Activated T-cell treated with anti-CD3 and anti-CD28 coated beads, Interleukin-2, amount 50 U/mL, for 72 hours (primary cell): ENCODE data around the gene PCGF6. TPM values are rescaled to one million over a fixed set of nuclear protein-coding genes. Genes with fewer than 3 reads are reported as not detected.
"Not testable (repeated sequence)": the region's sequence is repeated elsewhere in the genome, so short reads cannot be mapped to it uniquely, and the experiment has no call there.

ENCODE experiments used
- ATAC-seq, 2 donors: fragments of 150-1000 bp; cut with Tn5 transposase; replicated peaks in 1 of 2; 2 replicates each; pipeline ENCODE4 v1.10.0; 2021; ENCODE audit warnings: moderate library complexity in 2 of 2, mild to moderate bottlenecking in 1 of 2
- DNase-seq, 2 donors: peaks; one replicate each; pipeline ENCODE4 v3.0.0; 2021 to 2022; ENCODE audit warnings: mixed read lengths in 1 of 2
- H3K27ac Mint-ChIP-seq: one replicate; pipeline ENCODE4 v1.8.0; 2022; ENCODE audit warnings: mild to moderate bottlenecking, moderate library complexity, mixed read lengths
- H3K27me3 Mint-ChIP-seq: one replicate; pipeline ENCODE4 v1.8.0; 2022; ENCODE audit warnings: low read depth, mixed read lengths
- H3K36me3 Mint-ChIP-seq, 2 donors: one replicate each; pipeline ENCODE4 v1.8.0; 2022; ENCODE audit warnings: mixed read lengths in 2 of 2, mild to moderate bottlenecking in 1 of 2; ENCODE audit not compliant: insufficient read depth in 2 of 2
- H3K4me1 Mint-ChIP-seq: one replicate; pipeline ENCODE4 v1.8.0; 2022; ENCODE audit warnings: low read depth, mixed read lengths
- H3K4me3 Mint-ChIP-seq, 2 donors: one replicate each; pipeline ENCODE4 v1.8.0; 2022; ENCODE audit warnings: mild to moderate bottlenecking in 2 of 2, mixed read lengths in 2 of 2, moderate library complexity in 2 of 2
- H3K9me3 Mint-ChIP-seq, 2 donors: one replicate each; pipeline ENCODE4 v1.8.0; 2022; ENCODE audit warnings: mixed read lengths in 2 of 2
- total RNA-seq, 2 donors: library from RNA; stranded (reverse); gene quantifications; one replicate each; pipeline ENCODE4 v1.2.3, GENCODE V29; 2022

The PCGF6 gene
- total RNA-seq, 2 donors from 2014 or later = 14.5 to 15.2 TPM

DNA sequence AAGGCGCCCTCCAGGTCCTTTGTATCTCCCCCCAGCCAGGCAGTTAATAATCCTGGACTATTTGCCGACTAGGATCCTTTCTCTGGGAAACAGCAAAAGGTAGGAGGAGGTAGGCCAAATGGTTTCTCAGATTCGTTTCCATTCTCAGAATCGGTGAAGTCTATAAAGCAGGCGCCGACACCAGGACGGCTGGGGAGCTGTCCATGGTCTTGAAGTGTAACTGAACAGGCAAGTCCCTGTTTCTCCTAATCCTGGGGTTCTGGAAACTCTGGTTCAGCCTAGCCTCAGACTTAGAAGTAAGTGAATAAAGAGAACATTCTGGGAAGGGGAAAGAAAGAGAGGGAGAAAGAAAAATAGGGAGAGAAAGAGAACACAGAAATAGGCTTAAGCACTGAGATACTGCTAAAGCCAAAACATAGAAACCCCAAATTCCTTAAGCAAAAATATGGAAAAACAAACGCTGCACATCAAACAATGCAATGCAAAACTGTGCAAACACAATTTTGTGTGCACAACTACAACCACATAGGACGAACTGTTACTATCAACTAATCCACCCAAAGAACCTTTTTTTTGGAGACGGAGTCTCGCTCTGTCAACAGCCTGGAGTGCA is 85.1 kb downstream of the PCGF6 start:
- Mint-ChIP-seq H3K4me1 (no peaks in the 10 kb centered on the region), H3K9me3 (peaks cover 3% of the 10 kb centered on the region in 2 donors), H3K27me3 (peaks cover 49% of the 10 kb centered on the region), H3K36me3 (no peaks in the 10 kb centered on the region), H3K27ac (no peak overlapping the region), H3K4me3 (no peak overlapping the region)
- DNase-seq (peak; percentile 27 to 35), ATAC-seq (no peak)

DNA sequence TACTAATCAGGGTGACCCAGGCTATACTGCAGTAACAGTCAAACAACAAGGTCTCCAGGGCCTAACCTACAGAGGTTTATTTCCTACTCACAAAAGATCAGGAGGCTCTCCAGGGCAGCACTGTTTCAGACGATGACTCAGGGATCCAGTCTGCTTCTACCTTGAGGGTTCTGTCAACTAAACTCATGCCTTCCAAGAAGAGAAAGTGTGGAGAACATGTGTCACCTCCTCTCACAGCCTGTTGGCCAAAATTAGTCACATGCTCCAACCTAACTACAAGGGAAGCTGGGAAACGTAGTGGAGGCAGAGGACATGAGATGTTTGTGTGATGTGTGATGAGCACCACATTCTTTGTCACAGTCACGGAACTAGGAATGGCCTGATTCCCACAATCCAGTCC is 88.7 kb downstream of the PCGF6 start:
- Mint-ChIP-seq H3K4me3 (no peak overlapping the region), H3K9me3 (peaks cover 6 to 10% of the 10 kb centered on the region in 2 donors), H3K36me3 (peaks cover 0 to 4% of the 10 kb centered on the region in 2 donors), H3K4me1 (no peaks in the 10 kb centered on the region), H3K27ac (no peak overlapping the region), H3K27me3 (peaks cover 26% of the 10 kb centered on the region)
- no peak for DNase-seq
- peak; percentile 51 to 81 for ATAC-seq

- Mint-ChIP-seq H3K9me3 (peaks cover 6 to 10% of the 10 kb centered on the region in 2 donors), H3K27ac (no peak overlapping the region), H3K27me3 (peaks cover 9% of the 10 kb centered on the region), H3K36me3 (peaks cover 0 to 4% of the 10 kb centered on the region in 2 donors), H3K4me1 (peaks cover 6% of the 10 kb centered on the region), H3K4me3 (no peak overlapping the region)
- ATAC-seq = no peak
- DNase-seq = no peak
Measured at GRCh38 chr10:103259989-103260388, 91.0 kb downstream of the PCGF6 start.

DNA sequence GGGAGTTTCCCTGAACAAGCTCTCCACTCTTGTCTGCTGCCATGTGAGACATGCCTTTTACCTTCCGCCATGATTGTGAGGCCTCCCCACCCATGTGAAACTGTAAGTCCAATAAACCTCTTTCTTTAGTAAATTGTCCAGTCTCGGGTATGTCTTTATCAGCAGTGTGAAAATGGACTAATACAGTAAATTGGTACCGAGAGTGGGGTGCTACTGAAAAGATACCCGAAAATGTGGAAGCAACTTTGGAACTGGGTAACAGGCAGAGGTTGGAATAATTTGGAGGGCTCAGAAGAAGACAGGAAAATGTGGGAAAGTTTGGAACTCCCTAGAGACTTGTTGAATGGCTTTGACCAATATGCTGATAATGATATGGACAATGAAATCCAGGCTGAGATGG is 92.0 kb downstream of the PCGF6 start:
- ATAC-seq, H3K27me3 Mint-ChIP-seq, H3K36me3 Mint-ChIP-seq, H3K27ac Mint-ChIP-seq, H3K4me1 Mint-ChIP-seq, DNase-seq, H3K4me3 Mint-ChIP-seq, H3K9me3 Mint-ChIP-seq: not testable (repeated sequence)

DNA sequence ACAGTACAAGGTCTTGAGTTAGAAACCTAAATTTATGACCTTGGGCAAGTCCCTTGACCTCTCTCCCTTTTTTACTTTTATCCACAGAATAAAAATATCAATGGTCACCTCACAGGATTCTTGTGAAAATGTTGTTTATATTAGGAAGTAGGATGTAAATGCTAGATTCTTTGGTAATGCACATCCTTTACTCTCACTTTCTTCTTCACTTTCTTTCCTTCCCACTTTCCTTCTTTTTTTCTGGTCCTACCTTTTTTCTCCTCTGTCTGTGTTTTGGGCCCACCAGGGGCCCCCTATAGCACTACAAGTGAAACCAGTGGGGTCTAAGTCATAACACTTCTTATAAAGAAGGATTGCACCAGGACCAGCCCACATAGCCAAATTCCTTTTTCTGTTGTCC is 93.1 kb downstream of the PCGF6 start:
- peaks cover 0 to 4% of the 10 kb centered on the region in 2 donors for H3K36me3 Mint-ChIP-seq
- peaks cover under 1% of the 10 kb centered on the region for H3K27me3 Mint-ChIP-seq
- H3K27ac Mint-ChIP-seq = no peak overlapping the region
- H3K4me1 Mint-ChIP-seq = peaks cover 10% of the 10 kb centered on the region
- no peak overlapping the region for H3K4me3 Mint-ChIP-seq
- DNase-seq (no peak), ATAC-seq (no peak)
- peaks cover 6 to 10% of the 10 kb centered on the region in 2 donors for H3K9me3 Mint-ChIP-seq

GRCh38 chr10:103256613-103257012 is 94.3 kb downstream of the PCGF6 start:
- Mint-ChIP-seq H3K4me1 (peaks cover 10% of the 10 kb centered on the region), H3K4me3 (no peak overlapping the region), H3K27me3 (no peaks in the 10 kb centered on the region), H3K27ac (no peak overlapping the region), H3K36me3 (peaks cover 0 to 4% of the 10 kb centered on the region in 2 donors), H3K9me3 (peaks cover 6 to 10% of the 10 kb centered on the region in 2 donors)
- DNase-seq = no peak
- ATAC-seq = no peak

DNA sequence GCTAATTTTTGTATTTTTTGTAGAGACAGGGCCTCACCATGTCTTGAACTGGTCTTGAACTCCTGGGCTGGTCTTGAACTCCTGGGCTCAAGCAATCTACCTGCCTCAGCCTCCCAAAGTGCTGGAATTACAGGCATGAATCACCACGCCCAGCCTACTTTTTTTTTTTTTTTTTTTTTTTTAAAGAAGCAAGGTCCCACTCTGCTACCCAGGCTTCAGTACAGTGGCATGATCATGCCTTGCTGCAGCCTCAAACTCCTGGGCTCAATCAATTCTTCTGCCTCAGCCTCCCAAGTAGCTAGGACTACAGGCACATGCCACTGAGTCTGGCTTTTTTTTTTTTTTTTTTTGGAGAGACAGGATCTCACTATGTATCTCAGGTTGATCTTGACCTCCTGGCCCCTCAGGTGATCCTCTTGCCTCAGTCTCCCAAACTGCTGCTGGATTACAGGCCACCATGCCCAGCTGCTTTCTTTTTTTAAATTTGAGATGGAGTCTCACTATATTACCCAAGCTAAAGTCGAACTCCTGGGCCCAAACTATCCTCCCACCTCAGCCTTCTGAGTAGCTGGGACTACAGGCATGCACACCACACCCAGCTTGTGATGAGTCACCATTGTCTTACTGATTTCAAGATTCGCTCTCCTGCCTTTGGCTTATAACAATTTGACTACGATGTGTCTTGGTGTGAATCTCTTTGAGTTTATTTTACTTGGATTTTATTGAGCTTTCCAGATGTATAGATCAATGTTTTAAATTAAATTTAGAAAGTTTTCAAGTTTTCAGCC is 96.2 kb downstream of the PCGF6 start:
- Mint-ChIP-seq H3K27me3 (no peaks in the 10 kb centered on the region), H3K36me3 (peaks cover 3 to 6% of the 10 kb centered on the region in 2 donors), H3K4me1 (peaks cover 10% of the 10 kb centered on the region), H3K27ac (no peak overlapping the region), H3K4me3 (no peak overlapping the region), H3K9me3 (peaks cover 6 to 10% of the 10 kb centered on the region in 2 donors)
- ATAC-seq (peak; percentile 88 to 94), DNase-seq (peak; percentile 29 to 39)

GRCh38 chr10:103254113-103254512 is 96.8 kb downstream of the PCGF6 start:
- peaks cover 5 to 7% of the 10 kb centered on the region in 2 donors for H3K9me3 Mint-ChIP-seq
- ATAC-seq (no peak), DNase-seq (no peak)
- no peaks in the 10 kb centered on the region for H3K27me3 Mint-ChIP-seq
- peaks cover 3% of the 10 kb centered on the region in 2 donors for H3K36me3 Mint-ChIP-seq
- H3K27ac Mint-ChIP-seq = no peak overlapping the region
- peaks cover 10% of the 10 kb centered on the region for H3K4me1 Mint-ChIP-seq
- no peak overlapping the region for H3K4me3 Mint-ChIP-seq

Other genes with a start within 250 kb of the PCGF6 start
- gene NT5C2, start 157.9 kb downstream of the PCGF6 start, total RNA-seq = 100 to 1,000 TPM in 1 of 2 donors, 10 to 100 TPM in 1; 99.6 to 102 TPM
- gene RPEL1, start 105.3 kb downstream of the PCGF6 start, total RNA-seq = under 1 TPM in 1 of 2 donors, not detected in 1; 0.12 TPM
- under 1 TPM; 0.23 to 0.46 TPM for gene INA, start 74.0 kb downstream of the PCGF6 start, total RNA-seq
- 1 to 10 TPM; 8.6 to 9.5 TPM for gene TAF5, start 16.8 kb upstream of the PCGF6 start, total RNA-seq
- 100 to 1,000 TPM; 245 to 260 TPM for gene ATP5MK, start 45.3 kb upstream of the PCGF6 start, total RNA-seq
- 10 to 100 TPM; 41.2 to 54.0 TPM for gene PDCD11, start 45.5 kb upstream of the PCGF6 start, total RNA-seq
- gene CALHM2, start 101.2 kb upstream of the PCGF6 start, total RNA-seq = 10 to 100 TPM; 11.6 to 18.8 TPM
- not detected for gene CALHM1, start 107.8 kb upstream of the PCGF6 start, total RNA-seq
- gene CALHM3, start 128.1 kb upstream of the PCGF6 start, total RNA-seq = not detected
- 1 to 10 TPM; 2.5 to 3.5 TPM for gene NEURL1, start 142.6 kb upstream of the PCGF6 start, total RNA-seq